OCI-M1 (cell line): ENCODE measurements around the gene HSD17B11.
"Not testable (repeated sequence)": the region's sequence is repeated elsewhere in the genome, so short reads cannot be mapped to it uniquely, and the experiment has no call there.

Experiments
- DNase-seq: peaks from one replicate; lab custom pipeline; 2025; lab: John Stamatoyannopoulos, UW

HSD17B11 gene

DNA sequence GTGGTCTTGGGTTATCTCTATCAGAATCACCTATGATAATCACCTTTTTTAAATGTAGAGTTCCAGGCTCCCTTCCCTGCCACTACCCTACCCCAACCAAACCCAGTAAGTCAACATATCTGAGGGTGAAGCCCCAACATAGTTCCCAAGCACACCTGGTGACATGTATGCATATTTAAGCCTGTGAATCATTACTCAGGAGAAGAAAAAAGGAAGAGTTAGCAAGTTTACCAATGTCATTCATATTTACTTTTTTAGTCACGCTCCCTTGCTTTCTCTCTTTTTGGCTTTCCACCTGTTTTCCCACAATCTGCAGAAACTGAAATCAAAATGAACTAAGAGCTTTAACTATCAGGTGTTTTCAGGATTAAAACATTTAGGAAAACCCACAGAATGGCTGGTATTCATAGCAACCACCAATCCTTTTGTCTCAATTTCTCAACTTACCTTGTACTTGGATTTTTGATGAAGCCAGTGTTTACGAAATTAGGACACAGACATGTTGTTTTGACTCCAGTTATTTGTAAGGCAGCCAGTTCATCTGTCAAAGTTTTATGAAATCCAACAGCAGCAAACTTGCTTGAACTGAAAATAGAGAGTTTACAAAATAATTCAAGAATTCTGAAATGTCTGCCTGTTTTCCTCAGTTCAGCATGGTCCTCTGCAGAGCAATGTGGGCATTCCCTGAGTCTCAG is 34.0 kb downstream of the HSD17B11 start:
- DNase-seq = no peak

DNA sequence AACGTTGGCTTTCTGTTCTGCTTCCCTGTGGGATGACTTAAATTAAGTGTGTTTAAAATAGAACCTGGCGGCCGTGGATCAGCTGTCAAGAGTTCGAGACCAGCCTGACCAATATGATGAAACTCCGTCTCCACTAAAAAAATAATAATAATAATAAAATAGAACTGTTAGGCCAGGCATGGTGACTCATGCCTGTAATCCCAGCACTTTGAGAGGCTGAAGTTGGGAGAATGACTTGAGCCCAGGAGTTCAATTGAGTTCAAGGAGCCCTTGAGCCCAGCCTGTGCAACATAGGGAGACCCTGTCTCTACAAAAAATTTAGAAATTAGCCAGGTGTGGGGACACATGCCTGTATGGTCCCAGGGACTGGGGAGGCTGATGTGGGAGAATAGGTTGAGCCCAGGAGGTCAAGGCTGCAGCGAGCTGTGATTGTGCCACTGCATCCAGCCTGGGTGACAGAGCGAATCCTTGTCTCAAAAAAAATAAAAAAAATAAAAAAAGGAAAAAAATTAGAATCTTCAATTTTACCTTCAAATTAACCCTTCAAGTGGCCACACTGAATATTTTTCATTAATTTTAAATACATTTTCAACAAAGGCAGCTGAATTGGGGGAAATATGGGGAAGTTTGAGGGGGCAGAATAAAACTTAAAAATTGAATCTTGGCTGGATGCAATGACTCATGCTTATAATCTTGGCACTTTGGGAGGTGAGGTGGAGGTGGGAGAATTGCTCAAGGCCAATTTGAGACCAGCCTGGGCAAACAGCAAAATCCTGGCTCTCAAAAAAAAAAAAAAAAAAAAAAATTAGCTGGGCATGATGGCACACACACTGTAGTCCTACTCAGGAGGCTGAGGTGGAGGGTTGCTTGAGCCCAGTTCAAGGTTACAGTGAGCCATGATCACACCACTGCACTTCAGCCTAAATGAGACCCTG is 36.6 kb downstream of the HSD17B11 start:
- no peak for DNase-seq

DNA sequence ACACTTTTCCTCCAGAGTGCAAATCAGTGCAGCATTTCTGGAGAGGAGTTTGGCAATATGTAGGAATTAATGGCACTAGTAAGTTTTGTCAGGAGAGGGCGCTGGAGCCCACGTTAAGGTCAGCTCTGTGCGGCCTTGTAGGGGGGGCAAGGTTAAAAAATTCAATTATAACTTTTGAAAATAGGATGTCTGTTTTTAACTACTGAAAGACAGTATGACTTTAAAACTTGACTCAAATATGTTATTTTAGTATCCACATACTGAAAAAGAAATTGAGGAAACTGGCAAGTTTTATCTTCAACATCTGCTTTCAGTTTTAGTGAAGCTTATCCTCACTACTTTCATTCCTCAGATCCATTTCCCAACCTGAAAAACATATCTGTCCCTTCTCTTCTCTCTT is 37.4 kb downstream of the HSD17B11 start:
- DNase-seq = peak; percentile 42

DNA sequence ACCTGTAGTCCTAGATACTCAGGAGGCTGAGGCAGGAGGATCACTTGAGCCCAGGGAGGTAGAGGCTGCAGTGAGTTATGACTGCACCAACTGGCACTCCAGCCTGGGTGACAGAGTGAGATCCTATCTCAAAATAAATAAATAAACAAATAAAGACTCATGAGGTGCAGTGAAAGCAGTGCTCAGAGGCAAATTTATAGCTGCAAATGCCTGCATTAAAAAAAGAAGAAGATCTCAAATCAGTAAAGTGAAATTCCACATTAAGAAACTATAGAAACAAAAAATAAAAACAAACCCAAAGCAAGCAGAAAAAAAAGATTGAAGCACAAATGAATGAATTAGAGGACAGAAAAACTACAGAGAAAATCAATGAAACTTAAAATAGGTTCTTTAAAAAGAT is 45.8 kb downstream of the HSD17B11 start:
- no peak for DNase-seq

DNA sequence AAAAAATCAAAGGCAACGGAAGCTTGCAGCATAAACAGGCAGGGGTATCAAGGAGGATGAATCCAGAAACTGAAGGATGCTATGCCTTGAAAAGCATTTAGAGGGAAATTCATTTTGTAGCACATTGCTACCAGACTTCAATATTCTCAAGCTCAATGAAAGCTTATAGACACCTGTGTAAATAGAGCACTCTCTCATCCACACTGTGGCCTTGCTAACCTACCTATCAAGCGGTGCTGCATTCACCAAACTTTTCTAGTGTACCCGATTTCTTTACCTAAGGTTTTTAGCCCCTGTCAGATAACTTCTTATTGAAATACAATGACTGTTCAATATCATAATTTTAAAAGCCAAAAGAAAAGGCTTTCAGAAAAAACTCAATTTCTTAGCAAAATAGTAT is 48.1 kb downstream of the HSD17B11 start:
- DNase-seq = no peak

DNA sequence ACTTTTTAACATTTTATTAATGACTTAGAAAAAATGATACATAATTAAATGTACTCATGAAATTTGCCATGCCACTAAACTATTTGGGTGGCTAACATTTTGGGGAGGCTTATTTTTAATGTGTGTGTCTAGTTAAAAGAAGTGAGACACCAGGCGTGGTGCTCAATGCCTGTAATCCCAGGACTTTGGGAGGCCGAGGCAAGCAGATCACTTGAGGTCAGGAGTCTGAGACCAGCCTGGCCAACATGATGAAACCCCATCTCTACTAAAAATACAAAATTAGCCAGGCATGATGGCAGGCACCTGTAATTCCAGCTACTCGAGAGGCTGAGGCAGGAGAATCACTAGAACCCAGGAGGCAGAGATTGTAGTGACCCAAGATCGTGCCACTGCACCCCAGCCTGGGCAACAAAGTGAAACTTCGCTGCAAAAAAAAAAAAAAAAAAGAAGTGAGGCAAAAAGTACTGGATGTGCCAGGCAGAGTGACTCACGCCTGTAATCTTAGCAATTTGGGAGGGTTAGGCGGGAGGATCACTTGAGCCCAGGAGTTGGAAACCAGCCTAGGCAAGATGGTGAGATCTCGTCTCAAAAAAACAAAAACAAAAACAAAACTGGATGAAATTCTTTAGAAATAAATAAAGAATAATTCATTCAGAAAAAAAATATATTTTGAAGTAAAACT is 48.9 kb downstream of the HSD17B11 start:
- not testable (repeated sequence) for DNase-seq

DNA sequence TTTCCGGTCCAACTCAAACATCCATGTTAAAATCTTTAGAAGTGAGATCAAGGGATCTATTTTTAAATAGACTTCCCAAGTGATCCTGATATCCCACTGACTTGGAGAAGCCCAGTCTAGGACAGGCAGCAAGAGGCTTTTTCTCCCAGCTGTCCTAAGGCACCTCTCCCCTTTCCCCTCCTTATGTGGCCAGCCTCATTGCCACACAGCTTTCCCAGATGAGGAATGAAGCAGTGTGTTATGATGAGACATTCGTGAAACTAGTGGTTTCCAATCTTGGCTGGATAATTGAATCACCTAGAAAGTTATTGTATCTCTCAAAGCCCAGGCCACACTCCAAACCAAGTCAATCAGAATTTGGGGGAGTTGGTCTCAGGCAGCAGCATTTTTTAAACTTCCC is 51.5 kb downstream of the HSD17B11 start:
- no peak for DNase-seq

DNA sequence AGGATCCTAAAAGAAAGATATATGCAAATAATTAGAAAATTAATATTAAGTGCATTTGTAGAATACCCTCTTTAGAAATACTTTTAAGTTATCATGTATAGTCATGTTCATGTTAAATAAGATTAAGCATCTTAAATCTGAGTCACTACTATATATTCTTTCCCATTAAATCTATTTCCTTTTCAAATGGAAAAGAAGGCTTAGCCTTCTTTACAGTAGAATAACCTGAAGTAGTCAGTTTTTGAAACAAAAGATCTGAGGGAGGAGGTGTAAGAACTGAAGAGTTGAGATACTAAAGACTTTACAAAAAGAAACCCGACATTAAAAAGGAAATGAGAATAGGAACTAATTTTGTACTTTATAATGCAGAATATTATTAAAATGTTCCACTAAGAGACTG is 53.6 kb downstream of the HSD17B11 start:
- no peak for DNase-seq

DNA sequence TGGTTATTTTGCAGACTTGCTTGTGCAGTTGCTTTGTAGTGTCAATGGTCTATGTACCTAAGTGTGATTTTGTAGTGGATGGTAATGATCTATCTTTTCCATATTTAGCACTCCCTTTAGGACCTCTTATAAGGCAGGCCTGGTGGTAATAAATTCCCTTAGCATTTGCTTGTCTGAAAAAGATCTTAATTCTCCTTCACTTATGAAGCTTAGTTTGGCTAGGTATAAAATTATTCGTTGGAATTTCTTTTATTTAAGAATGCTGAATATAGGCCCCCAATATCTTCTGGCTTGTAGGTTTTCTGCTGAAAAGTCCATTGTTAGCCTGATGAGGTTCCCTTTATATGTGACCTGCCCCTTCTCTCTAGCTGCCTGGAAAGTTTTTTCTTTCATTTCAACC is 57.7 kb downstream of the HSD17B11 start:
- no peak for DNase-seq

DNA sequence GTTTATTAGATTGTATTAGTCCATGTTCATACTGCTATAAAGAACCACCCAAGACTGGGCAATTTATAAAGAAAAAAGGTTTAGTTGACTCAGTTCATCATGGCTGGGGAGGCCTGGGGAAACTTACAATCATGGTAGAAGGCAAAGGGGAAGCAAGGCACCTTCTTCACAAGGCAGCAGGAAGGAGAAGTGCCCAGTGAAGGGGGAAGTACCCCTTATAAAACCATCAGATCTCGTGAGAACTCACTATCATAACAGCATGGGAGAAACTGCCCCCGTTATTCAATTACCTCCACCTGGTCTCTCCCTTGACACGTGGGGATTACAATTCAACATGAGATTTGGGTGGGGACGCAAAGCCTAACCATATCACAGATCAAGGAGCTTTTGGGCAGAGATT is 60.2 kb downstream of the HSD17B11 start:
- DNase-seq = no peak

DNA sequence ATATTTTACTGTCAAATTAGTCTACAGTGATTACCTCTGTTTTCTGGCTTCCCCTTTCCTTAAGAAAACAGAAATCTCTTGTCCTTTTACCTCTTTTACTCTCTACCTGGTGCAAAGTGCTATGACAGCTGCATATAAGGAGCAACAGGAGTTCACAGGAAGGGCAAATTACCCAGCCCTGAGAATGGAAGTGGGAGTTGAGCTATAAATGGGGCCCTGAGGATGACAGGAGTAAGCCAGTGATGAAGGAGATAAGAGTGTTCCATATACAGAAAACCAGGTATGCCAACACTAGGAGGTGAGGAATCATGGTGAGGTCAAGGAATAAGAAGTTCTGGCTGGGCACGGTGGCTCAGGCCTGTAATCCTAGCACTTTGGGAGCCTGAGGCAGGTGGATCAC is 63.9 kb downstream of the HSD17B11 start:
- DNase-seq = no peak

DNA sequence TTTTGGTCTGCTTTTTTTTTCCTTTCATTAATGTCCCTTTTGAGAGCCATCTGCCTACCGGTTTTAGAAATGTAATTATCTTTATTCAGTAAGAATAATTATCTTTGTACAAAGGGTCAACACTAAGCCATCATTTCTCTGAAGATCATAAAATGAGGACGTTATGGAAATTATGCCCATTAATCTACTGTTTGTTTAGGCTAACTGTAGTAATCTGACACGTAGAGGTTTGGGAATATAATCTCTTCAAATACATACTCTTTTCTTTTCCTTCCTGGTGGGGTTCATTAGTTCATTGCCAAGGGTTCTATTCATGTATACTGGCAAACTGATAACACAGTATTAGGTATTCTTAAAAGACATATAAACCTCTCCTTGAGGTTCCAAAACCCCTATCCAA is 64.5 kb downstream of the HSD17B11 start:
- DNase-seq = no peak

DNA sequence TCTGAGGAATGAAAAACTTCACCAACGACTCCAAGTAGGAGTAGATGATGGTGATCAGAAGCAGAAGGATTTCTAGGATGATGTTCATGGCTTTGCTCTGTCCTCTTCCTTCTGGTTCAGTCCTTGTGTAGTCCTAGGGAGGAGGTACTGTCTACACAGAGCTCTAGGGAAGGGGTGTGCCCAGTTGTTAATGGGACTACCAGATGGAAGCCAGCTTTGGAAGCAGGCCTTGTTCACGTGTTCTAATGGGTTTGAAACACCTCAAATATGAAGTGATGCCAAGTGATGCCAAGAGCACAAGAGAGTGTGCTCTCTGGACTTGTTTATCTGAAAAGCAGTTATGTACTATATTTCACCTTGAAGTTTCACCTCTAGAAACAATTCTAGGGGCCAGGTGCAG is 68.2 kb downstream of the HSD17B11 start, which contains the start of gene HSD17B13:
TSS of gene HSD17B13 (minus strand) at position 129 of the 400 bp plus-strand sequence. CDS start at position 88, 41 bp downstream.
- no peak for DNase-seq

DNA sequence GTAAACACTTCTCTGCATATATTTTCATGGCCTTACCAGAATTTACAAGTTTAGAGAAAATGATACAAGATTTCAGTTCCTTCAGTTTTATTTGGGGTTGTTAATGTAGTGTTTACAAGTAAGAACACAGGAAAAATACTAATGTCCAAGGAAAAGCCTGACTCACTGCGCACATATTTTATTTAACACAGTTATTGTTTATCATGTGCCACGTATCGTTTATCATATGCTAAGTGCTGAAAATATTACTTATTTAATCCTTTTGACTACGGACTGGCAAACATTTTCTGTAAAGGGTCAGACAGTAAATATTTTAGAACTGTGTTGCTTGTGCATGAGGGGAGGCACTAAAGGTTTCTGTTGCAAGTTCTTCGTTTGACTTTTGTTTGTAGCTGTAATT is 69.1 kb downstream of the HSD17B11 start:
- no peak for DNase-seq

DNA sequence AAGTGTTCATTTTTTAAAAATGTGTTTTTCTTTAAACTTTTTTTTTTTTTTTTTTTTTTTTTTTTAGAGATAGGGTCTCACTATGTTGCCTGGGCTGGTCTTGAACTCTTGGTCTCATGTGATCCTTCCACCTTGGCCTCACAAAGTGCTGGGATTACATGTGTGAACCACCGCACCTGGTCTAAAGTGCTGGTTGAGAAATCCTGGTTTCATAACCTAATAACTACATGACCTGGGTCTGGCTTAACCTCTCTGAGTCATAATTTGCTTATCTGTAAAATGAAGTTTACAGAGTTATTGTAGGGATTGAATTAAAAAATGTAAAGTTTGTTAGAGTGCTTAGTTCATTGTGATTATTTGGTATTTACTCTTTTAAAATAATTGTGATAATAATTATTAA is 73.5 kb downstream of the HSD17B11 start:
- no peak for DNase-seq

DNA sequence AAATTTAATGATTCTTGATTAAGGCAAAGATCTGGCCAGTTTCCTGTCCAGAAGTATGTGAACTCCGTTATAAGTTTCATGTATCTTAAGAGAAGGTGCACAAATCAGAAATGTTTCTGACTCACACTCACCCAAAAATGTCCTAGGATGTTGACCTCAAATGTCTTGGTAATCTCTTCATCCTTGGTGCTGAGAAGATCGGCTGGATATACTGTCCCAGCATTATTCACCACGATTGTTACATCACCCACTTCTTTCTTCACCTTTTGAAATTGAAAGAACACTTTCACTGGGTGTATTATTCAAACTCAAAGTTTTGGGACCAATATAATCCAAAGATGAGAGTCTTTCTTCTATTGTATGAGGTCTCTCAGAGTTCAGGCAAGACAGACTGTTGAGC is 74.0 kb downstream of the HSD17B11 start:
- DNase-seq = no peak

DNA sequence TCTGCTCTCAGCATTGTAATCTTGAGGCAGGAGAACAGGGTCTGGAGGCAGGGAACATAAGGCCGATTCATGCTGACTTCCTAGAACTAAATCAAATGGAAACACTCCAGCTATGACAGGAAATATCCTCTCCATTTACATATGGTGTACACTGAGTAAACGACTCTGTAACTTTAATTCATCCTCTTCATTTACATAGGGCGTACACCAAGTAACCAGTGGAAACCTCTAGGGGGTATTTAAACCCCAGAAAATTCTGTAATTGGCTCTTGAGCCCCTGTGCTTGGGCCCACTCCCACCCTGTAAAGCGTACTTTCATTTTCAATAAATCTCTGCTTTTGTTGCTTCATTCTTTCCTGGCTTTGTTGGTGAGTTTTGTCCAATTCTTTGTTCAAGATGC is 76.0 kb downstream of the HSD17B11 start:
- not testable (repeated sequence) for DNase-seq

DNA sequence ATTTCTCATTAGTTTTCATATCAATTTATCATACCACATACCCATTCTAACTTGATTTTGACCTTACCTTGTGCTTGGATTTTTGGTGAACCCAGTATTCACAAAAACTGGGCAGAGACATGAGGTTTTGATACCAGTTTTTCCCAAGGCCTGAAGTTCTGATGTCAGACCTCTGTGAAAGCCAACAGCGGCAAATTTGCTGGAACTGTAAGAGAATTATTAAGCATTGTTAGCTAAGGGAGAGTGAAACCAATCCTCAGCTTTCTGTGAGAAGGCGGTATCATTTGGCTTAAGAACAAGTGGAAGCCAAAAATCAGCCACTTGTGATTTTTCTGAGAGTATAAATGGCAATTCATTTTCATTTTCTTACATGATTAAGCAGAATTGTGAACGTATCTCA is 77.2 kb downstream of the HSD17B11 start:
- DNase-seq = no peak

DNA sequence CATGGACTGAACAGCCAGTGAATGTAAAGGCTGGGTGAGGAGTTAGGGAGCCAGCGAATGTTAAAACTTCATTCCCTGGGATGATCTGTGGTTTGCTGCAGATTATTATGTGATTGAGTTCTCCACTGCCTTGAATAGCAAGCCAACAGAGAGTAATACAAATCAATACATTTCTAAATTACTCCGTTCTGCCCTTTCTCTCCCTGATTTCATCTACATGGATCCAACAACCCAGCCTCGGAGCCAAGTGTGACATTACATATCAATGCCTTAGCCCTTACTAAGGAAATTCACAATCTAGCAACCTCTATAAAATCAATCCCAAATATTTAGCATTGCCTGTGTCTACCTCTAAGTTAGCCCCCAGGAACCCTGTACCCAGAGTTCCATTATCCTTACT is 79.3 kb downstream of the HSD17B11 start:
- DNase-seq = no peak

DNA sequence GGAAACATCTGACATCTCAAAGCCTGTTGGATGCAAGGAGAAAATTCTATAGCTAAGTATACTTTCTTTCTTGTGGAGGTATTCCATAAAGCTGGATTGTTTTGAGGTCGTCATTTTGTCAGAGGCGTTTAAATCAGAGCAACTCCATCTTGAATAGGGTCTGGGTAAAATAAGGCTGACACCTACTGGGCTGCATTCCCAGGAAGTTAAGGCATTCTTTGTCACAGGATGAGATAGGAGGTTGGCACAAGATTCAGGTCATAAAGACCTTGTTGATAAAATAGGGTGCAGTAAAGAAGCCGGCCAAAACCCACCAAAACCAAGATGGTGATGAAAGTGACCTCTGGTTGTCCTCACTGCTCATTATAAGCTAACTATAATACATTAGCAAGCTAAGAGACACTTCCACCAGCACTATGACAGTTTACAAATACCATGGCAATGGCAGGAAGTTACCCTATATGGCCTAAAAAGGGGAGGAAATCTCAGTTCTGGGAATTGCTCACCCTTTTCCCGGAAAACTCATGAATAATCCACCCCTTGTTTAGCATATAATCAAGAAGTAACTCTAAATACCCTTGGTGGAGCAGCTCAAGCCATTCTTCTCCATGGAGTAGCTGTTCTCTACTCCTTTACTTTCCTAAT is 80.2 kb downstream of the HSD17B11 start:
- DNase-seq = peak; percentile 12

DNA sequence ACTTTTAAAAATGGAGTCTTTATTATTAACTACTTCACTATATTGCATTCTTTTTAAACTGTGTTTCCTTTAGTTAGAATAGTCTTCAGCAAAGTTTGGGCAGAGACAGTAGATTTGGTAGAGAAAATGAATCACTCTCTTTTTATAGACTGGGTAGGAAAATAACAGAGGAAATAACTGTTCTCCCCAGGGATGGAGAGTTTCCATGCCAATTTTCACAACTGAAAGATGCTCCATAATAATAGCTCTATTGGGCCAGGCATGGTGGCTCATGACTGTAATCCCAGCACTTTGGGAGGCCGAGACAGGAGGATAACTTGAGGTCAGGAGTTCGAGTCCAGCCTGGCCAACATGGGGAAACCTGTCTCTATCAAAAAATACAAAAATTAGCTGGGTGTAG is 81.4 kb downstream of the HSD17B11 start:
- no peak for DNase-seq

DNA sequence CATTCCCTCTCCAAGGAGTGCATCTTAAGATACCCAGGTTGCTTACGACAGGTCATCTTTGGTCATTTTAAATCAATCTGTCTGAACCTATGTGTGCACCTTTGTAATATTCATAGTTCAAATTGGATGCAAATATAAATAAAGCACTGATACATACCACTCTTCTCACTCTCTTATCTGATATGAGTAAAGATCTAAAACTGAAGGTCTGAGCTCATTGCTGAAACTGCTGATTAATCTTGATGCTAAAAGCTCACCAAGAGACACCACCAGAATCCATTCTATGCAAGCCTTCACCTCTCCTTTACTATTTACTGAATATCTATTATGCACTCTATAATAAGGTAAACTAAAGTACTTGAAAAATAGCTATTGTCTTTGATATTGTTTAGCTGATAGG is 84.9 kb downstream of the HSD17B11 start:
- DNase-seq = no peak
